ENCODE measurements around the gene LBHD2.

Gene LBHD2

GRCh38 chr14:103101963-103102688, 18.1 kb downstream of the LBHD2 start:
- Histone ChIP-seq H3K36me3 (ENCODE audit: insufficient read depth, low read length) (no peaks in the 10 kb centered on the region), H3K4me3 (ENCODE audit: low read depth in 1 of 2, low read length in 2 of 2) (no peak overlapping the region), H3K4me1 (ENCODE audit: insufficient read depth, low read length) (peaks cover 7% of the 10 kb centered on the region), H3K27me3 (ENCODE audit: control insufficient read depth in 1 of 2, insufficient read depth in 2 of 2, low read length in 2 of 2) (peaks cover 0 to 55% of the 10 kb centered on the region in 2 donors), H3K27ac (ENCODE audit: low read depth, low read length) (no peak overlapping the region), H3K9ac (ENCODE audit: low read length) (no peak overlapping the region), H3K9me3 (ENCODE audit: low read length) (no peaks in the 10 kb centered on the region)

GRCh38 chr14:103102689-103103260, 18.8 kb downstream of the LBHD2 start:
- Histone ChIP-seq H3K36me3 (ENCODE audit: insufficient read depth, low read length) (no peaks in the 10 kb centered on the region), H3K27me3 (ENCODE audit: control insufficient read depth in 1 of 2, insufficient read depth in 2 of 2, low read length in 2 of 2) (peaks cover 0 to 55% of the 10 kb centered on the region in 2 donors), H3K4me3 (ENCODE audit: low read depth in 1 of 2, low read length in 2 of 2) (no peak overlapping the region), H3K9ac (ENCODE audit: low read length) (no peak overlapping the region), H3K4me1 (ENCODE audit: insufficient read depth, low read length) (peaks cover 7% of the 10 kb centered on the region), H3K9me3 (ENCODE audit: low read length) (no peaks in the 10 kb centered on the region), H3K27ac (ENCODE audit: low read depth, low read length) (no peak overlapping the region)

DNA sequence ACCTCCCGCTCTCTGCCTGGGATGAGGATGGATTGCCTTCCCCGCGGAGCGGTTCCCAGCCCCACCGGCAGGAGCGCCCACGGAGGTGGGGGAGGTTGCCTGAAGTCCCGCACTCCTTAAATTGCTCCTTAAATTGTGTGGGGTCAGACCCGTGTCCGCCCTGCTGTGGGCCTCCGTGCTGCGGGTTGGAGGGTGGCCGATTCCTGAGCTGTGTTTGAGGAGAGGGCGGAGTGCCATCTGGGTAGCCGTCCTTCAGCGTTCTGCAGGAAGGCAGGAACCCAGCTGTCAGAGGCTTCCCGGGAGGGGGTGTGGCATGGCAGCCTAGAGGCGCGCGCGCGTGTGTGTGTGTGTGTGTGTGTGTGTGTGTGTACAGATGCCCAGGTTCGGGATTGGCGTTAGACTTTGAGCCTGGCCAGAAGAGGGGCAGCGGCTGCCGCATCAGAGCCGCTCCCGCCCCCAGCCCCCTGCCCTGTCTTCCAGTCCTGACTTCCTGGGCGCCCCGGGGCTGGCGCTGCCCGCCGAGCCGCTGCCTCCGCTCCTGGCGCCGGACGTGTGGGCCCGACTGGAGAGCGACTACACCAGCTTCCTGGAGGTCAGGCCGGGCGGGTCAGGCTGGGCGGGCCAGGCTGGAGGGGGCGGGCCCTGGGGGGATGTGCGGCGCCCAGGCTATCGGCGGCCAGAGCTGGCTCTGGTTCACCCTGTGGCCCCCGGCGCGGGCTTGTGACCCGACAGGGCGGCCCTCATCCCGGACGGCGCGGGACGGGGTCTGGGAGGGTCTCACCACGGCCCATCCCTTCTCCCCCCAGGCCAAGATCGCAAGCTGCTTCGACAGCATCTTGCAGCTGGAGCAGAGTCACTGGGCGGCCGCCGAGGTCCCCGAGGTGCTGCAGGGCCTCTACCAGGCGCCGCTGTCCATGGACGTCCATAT, 19.7 kb downstream of the LBHD2 start:
- Histone ChIP-seq H3K4me1 (ENCODE audit: insufficient read depth, low read length) (peaks cover 7% of the 10 kb centered on the region), H3K4me3 (ENCODE audit: low read depth in 1 of 2, low read length in 2 of 2) (no peak overlapping the region), H3K27ac (ENCODE audit: low read depth, low read length) (no peak overlapping the region), H3K9me3 (ENCODE audit: low read length) (no peaks in the 10 kb centered on the region), H3K36me3 (ENCODE audit: insufficient read depth, low read length) (no peaks in the 10 kb centered on the region), H3K9ac (ENCODE audit: low read length) (no peak overlapping the region), H3K27me3 (ENCODE audit: control insufficient read depth in 1 of 2, insufficient read depth in 2 of 2, low read length in 2 of 2) (peaks cover 0 to 55% of the 10 kb centered on the region in 2 donors)

GRCh38 chr14:103104389-103104653, 20.3 kb downstream of the LBHD2 start:
- Histone ChIP-seq H3K9me3 (ENCODE audit: low read length) (no peaks in the 10 kb centered on the region), H3K4me3 (ENCODE audit: low read depth in 1 of 2, low read length in 2 of 2) (no peak overlapping the region), H3K27ac (ENCODE audit: low read depth, low read length) (no peak overlapping the region), H3K9ac (ENCODE audit: low read length) (no peak overlapping the region), H3K27me3 (ENCODE audit: control insufficient read depth in 1 of 2, insufficient read depth in 2 of 2, low read length in 2 of 2) (peaks cover 0 to 52% of the 10 kb centered on the region in 2 donors), H3K4me1 (ENCODE audit: insufficient read depth, low read length) (peaks cover 7% of the 10 kb centered on the region), H3K36me3 (ENCODE audit: insufficient read depth, low read length) (no peaks in the 10 kb centered on the region)

GRCh38 chr14:103104654-103105452, 20.8 kb downstream of the LBHD2 start:
- Histone ChIP-seq H3K27ac (ENCODE audit: low read depth, low read length) (no peak overlapping the region), H3K4me3 (ENCODE audit: low read depth in 1 of 2, low read length in 2 of 2) (no peak overlapping the region), H3K9ac (ENCODE audit: low read length) (no peak overlapping the region), H3K9me3 (ENCODE audit: low read length) (no peaks in the 10 kb centered on the region), H3K36me3 (ENCODE audit: insufficient read depth, low read length) (no peaks in the 10 kb centered on the region), H3K27me3 (ENCODE audit: control insufficient read depth in 1 of 2, insufficient read depth in 2 of 2, low read length in 2 of 2) (peaks cover 0 to 50% of the 10 kb centered on the region in 2 donors), H3K4me1 (ENCODE audit: insufficient read depth, low read length) (peaks cover 7% of the 10 kb centered on the region)

DNA sequence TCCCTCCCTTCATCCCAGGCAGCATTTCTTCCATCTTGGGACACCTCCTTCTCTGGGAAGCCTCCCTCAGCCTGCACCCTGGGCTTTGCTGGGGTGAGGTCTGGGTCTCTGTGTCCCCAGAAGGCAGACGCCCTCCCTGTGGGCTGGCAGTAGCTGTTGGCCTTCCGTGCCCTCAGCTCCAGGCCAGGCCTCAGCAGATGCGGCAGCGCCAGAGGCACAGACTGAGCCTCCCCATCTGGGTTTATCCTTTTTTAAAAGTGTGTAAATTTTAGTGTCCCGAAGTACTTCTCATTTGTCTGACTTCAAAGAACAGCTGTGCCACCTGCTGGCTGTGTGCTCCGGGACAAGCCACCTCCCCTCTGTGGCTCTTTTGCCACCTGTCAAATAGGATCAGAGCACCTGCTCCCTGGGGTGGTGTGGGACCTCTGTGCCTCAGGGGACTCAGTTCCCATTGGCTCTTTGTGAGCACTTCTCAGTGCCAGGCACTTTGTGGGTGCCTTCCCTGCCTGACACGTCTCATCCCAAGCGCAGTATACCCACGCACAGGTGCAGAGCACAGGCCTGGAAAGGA, 21.7 kb downstream of the LBHD2 start:
- no peaks in the 10 kb centered on the region for H3K9me3 ChIP-seq (ENCODE audit: low read length)
- H3K36me3 ChIP-seq (ENCODE audit: insufficient read depth, low read length) = no peaks in the 10 kb centered on the region
- H3K4me3 ChIP-seq (ENCODE audit: low read depth in 1 of 2, low read length in 2 of 2) = no peak overlapping the region
- H3K4me1 ChIP-seq (ENCODE audit: insufficient read depth, low read length) = peaks cover 10% of the 10 kb centered on the region
- no peak overlapping the region for H3K9ac ChIP-seq (ENCODE audit: low read length)
- peaks cover 0 to 50% of the 10 kb centered on the region in 2 donors for H3K27me3 ChIP-seq (ENCODE audit: control insufficient read depth in 1 of 2, insufficient read depth in 2 of 2, low read length in 2 of 2)
- no peak overlapping the region for H3K27ac ChIP-seq (ENCODE audit: low read depth, low read length)

- Histone ChIP-seq H3K9me3 (ENCODE audit: low read length) (no peaks in the 10 kb centered on the region), H3K36me3 (ENCODE audit: insufficient read depth, low read length) (no peaks in the 10 kb centered on the region), H3K4me1 (ENCODE audit: insufficient read depth, low read length) (peaks cover 14% of the 10 kb centered on the region), H3K4me3 (ENCODE audit: low read depth in 1 of 2, low read length in 2 of 2) (no peak overlapping the region), H3K9ac (ENCODE audit: low read length) (no peak overlapping the region), H3K27ac (ENCODE audit: low read depth, low read length) (no peak overlapping the region), H3K27me3 (ENCODE audit: control insufficient read depth in 1 of 2, insufficient read depth in 2 of 2, low read length in 2 of 2) (peaks cover 0 to 37% of the 10 kb centered on the region in 2 donors)
Observed at GRCh38 chr14:103107455-103107854, 23.4 kb downstream of the LBHD2 start.

- no peak overlapping the region for H3K27ac ChIP-seq (ENCODE audit: low read depth, low read length)
- H3K4me1 ChIP-seq (ENCODE audit: insufficient read depth, low read length) = peaks cover 14% of the 10 kb centered on the region
- no peaks in the 10 kb centered on the region for H3K9me3 ChIP-seq (ENCODE audit: low read length)
- H3K27me3 ChIP-seq (ENCODE audit: control insufficient read depth in 1 of 2, insufficient read depth in 2 of 2, low read length in 2 of 2) = peaks cover 0 to 30% of the 10 kb centered on the region in 2 donors
- H3K9ac ChIP-seq (ENCODE audit: low read length) = no peak overlapping the region
- H3K36me3 ChIP-seq (ENCODE audit: insufficient read depth, low read length) = no peaks in the 10 kb centered on the region
- H3K4me3 ChIP-seq (ENCODE audit: low read depth in 1 of 2, low read length in 2 of 2) = no peak overlapping the region
Observed at GRCh38 chr14:103107941-103108748, 24.1 kb downstream of the LBHD2 start.

DNA sequence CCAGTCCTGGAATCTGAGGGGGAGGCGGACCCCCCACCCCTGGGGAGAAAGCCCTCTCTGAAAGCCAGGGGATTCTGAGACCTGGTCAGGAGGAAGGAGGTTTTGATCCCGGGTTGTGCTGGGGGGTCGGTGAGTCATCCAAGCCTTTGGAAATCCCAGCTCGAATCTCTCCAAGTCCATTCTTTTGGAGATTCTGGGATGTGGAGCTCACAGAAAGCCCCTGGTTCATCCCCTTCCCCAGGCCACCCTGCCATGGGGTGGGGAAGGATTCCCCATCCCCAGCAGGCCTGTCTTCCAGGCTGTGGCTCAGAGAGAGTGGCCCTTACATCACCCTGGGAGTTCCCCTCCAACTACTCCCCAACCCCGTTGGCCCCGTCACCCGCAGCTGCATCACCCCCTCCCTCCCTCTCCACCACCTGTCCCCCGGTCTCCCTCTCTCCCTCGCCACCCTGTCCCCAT, 24.8 kb downstream of the LBHD2 start:
- Histone ChIP-seq H3K4me3 (ENCODE audit: low read depth in 1 of 2, low read length in 2 of 2) (no peak overlapping the region), H3K4me1 (ENCODE audit: insufficient read depth, low read length) (peaks cover 14% of the 10 kb centered on the region), H3K9ac (ENCODE audit: low read length) (no peak overlapping the region), H3K9me3 (ENCODE audit: low read length) (no peaks in the 10 kb centered on the region), H3K27me3 (ENCODE audit: control insufficient read depth in 1 of 2, insufficient read depth in 2 of 2, low read length in 2 of 2) (peaks cover 0 to 24% of the 10 kb centered on the region in 2 donors), H3K36me3 (ENCODE audit: insufficient read depth, low read length) (no peaks in the 10 kb centered on the region), H3K27ac (ENCODE audit: low read depth, low read length) (no peak overlapping the region)

All from muscle layer of colon (tissue), 2 donors.